GM19324 (cell line): ENCODE results near the gene FRMD4A.

Experiments
- ATAC-seq: cut with Tn5 transposase; IDR thresholded peaks from one replicate; pipeline ENCODE4 v1.9.1; 2021; ENCODE audit warnings: mild to moderate bottlenecking, moderate library complexity; ENCODE audit not compliant: unreplicated experiment, low FRiP score

Gene FRMD4A

GRCh38 chr10:14296065-14296709 lies 34.5 kb downstream of the FRMD4A start:
- ATAC-seq: no peak

GRCh38 chr10:14294347-14295059 lies 36.2 kb downstream of the FRMD4A start:
- ATAC-seq: no peak

- ATAC-seq: no peak
Observed at GRCh38 chr10:14293526-14293925, 37.2 kb downstream of the FRMD4A start.

GRCh38 chr10:14291296-14291695 lies 39.4 kb downstream of the FRMD4A start:
- ATAC-seq: no peak

GRCh38 chr10:14285941-14286560 lies 44.7 kb downstream of the FRMD4A start:
- no peak for ATAC-seq

GRCh38 chr10:14282276-14282675 lies 48.4 kb downstream of the FRMD4A start:
- ATAC-seq: no peak

- no peak for ATAC-seq
Observed at GRCh38 chr10:14278533-14278932, 52.2 kb downstream of the FRMD4A start.

- ATAC-seq: no peak
Observed at GRCh38 chr10:14276210-14276609, 54.5 kb downstream of the FRMD4A start.

- ATAC-seq: no peak
Observed at GRCh38 chr10:14271621-14272020, 59.1 kb downstream of the FRMD4A start.

- ATAC-seq: no peak
Observed at GRCh38 chr10:14270370-14270769, 60.4 kb downstream of the FRMD4A start.

- ATAC-seq: no peak
Observed at GRCh38 chr10:14265709-14266108, 65.0 kb downstream of the FRMD4A start.

GRCh38 chr10:14262836-14263425 lies 67.8 kb downstream of the FRMD4A start:
- no peak for ATAC-seq

- ATAC-seq: no peak
Observed at GRCh38 chr10:14261336-14261735, 69.4 kb downstream of the FRMD4A start.

- no peak for ATAC-seq
Observed at GRCh38 chr10:14259696-14260566, 70.8 kb downstream of the FRMD4A start.

GRCh38 chr10:14254368-14254767 lies 76.4 kb downstream of the FRMD4A start:
- no peak for ATAC-seq

- no peak for ATAC-seq
Observed at GRCh38 chr10:14253711-14254110, 77.0 kb downstream of the FRMD4A start.

GRCh38 chr10:14253079-14253478 lies 77.6 kb downstream of the FRMD4A start:
- no peak for ATAC-seq

GRCh38 chr10:14250496-14251076 lies 80.1 kb downstream of the FRMD4A start:
- no peak for ATAC-seq

- no peak for ATAC-seq
Observed at GRCh38 chr10:14247377-14248116, 83.2 kb downstream of the FRMD4A start.
